Immature natural killer cell (primary cell): ENCODE results near the gene KCNQ5. TPM values are rescaled to one million over a fixed set of nuclear protein-coding genes. Genes with fewer than 3 reads are reported as not detected.

Source experiments
- DNase-seq, 3 donors: peaks; one replicate each; pipeline ENCODE4 v3.0.0; 2022; ENCODE audit warnings: mixed read lengths in 1 of 3
- H3K27ac Mint-ChIP-seq, 6 donors: one replicate each; pipeline ENCODE4 v1.8.0; 2020; ENCODE audit warnings: mixed read lengths in 6 of 6, mild to moderate bottlenecking in 5 of 6, inconsistent platforms in 4 of 6, moderate library complexity in 3 of 6
- H3K27me3 Mint-ChIP-seq, 3 donors: one replicate each; pipeline ENCODE4 v1.8.0; 2020 to 2021; ENCODE audit warnings: low read depth in 3 of 3, mild to moderate bottlenecking in 3 of 3, mixed read lengths in 3 of 3, moderate library complexity in 3 of 3, inconsistent platforms in 1 of 3
- H3K36me3 Mint-ChIP-seq, 3 donors: one replicate each; pipeline ENCODE4 v1.8.0; 2020; ENCODE audit warnings: mixed read lengths in 3 of 3, inconsistent platforms in 2 of 3, mild to moderate bottlenecking in 2 of 3
- H3K4me1 Mint-ChIP-seq, 2 donors: one replicate each; pipeline ENCODE4 v1.8.0; 2020; ENCODE audit warnings: inconsistent platforms in 2 of 2, mild to moderate bottlenecking in 2 of 2, mixed read lengths in 2 of 2, moderate library complexity in 1 of 2
- H3K4me3 Mint-ChIP-seq, 5 donors: one replicate each; pipeline ENCODE4 v1.8.0; 2020; ENCODE audit warnings: mild to moderate bottlenecking in 5 of 5, mixed read lengths in 5 of 5, inconsistent platforms in 3 of 5, moderate library complexity in 3 of 5
- H3K9me3 Mint-ChIP-seq, 6 donors: one replicate each; pipeline ENCODE4 v1.8.0; 2020; ENCODE audit warnings: mild to moderate bottlenecking in 6 of 6, mixed read lengths in 6 of 6, inconsistent platforms in 4 of 6, moderate library complexity in 3 of 6
- polyA plus RNA-seq, 3 donors: library from polyadenylated mRNA; unstranded; fragments of 300-500 nt; fragmentation: Illumina TruSeq; gene quantifications; one replicate each; pipeline ENCODE4 v1.2.3, GENCODE V29; 2021

The KCNQ5 gene
- polyA plus RNA-seq, 3 donors from 2014 or later: 1.3 to 4.3 (median 1.8) TPM

DNA sequence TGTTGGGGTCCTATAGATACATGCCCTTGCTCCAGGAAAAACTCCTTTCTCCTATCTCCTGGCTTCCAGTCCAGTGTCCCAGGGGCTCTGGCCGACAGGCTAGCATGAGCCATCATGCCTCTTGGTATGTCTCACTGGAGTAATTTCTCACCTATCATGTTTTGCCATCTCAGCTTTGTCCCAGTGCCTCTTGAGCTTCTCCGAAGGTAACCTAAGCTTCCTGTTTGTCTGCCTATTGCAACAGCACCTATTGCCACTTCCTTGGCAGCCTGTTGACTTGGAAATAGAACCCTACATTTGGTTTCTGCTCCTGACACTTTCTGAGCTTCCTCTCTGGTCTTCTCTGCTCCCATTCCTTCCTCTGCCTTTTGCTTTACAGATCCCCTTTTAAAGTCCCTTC lies 197.7 kb downstream of the KCNQ5 start:
- DNase-seq: no peak
- H3K4me3 Mint-ChIP-seq: no peak overlapping the region
- no peaks in the 10 kb centered on the region for H3K27me3 Mint-ChIP-seq
- H3K9me3 Mint-ChIP-seq: peaks cover 0 to 2% (median 0%) of the 10 kb centered on the region in 6 donors
- H3K36me3 Mint-ChIP-seq: peaks cover 0 to 6% (median 0%) of the 10 kb centered on the region in 3 donors
- peaks cover 13 to 15% of the 10 kb centered on the region in 2 donors for H3K4me1 Mint-ChIP-seq
- H3K27ac Mint-ChIP-seq: no peak overlapping the region

DNA sequence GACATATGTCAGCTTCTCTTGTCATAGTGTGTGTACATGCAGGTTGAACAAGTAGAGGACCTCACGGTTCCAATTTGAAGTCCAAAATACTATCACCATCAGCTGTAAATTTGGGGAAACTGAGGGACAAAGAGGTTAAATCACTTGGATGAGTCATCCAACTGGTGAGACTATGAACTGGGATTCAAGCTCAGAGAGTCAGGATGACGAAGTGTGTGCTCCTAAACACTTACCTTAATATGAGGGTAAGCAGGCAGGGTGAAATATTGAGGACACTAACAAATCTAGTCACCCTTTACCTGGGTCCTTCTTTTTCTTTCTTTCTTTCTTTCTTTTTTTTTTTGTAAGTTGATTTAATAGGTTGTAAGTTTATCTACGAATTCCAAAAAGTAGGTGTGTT lies 198.3 kb downstream of the KCNQ5 start:
- Mint-ChIP-seq H3K27ac (no peak overlapping the region), H3K27me3 (no peaks in the 10 kb centered on the region), H3K9me3 (peaks cover 0 to 2% (median 0%) of the 10 kb centered on the region in 6 donors), H3K4me1 (peaks cover 7 to 10% of the 10 kb centered on the region in 2 donors), H3K4me3 (no peak overlapping the region), H3K36me3 (peaks cover 0 to 3% (median 0%) of the 10 kb centered on the region in 3 donors)
- no peak for DNase-seq

DNA sequence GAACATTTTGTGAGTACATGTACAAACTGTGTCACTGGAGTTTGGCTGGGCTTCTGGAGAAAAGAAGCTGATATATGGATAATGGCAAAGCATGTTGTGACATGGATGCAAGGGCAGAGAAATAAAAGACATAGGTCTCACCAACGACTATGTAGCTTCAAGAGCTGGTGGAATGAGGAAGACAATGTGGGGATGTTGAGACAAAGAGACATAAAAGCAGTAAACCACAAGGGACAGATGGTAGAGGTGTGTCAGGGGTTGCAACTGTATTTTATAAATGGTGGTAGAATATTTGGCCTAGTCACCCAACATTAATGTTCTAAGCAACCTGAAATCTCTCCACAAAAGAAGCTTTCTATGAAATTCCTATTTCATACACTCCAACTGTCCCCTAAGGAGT lies 199.0 kb downstream of the KCNQ5 start:
- no peak overlapping the region for H3K4me3 Mint-ChIP-seq
- no peak overlapping the region for H3K27ac Mint-ChIP-seq
- H3K36me3 Mint-ChIP-seq: no peaks in the 10 kb centered on the region

DNA sequence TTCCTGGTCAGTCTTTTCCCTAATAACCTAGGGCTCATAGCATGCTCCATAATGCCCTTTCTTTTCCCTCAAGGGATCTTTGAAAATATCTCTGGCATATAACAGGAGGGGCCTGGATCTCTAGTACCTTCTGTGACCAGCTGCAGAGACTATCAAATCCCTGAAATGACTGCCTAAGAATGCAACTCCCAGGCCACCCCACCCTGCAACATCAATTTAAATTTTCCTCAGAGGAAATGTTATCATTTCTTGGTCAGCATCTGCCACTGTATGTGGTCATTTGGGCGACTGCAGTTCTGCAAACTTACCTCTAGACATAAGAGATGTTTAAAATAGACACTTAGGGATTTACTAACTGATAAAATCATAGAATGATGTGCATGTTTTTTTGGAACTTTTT lies 200.2 kb downstream of the KCNQ5 start:
- no peaks in the 10 kb centered on the region for H3K4me1 Mint-ChIP-seq
- H3K27ac Mint-ChIP-seq: no peak overlapping the region
- no peaks in the 10 kb centered on the region for H3K36me3 Mint-ChIP-seq
- H3K9me3 Mint-ChIP-seq: no peaks in the 10 kb centered on the region
- DNase-seq: no peak
- H3K27me3 Mint-ChIP-seq: no peaks in the 10 kb centered on the region
- H3K4me3 Mint-ChIP-seq: no peak overlapping the region

More for the DNA sequence above, 199.0 kb downstream of the KCNQ5 start:
- H3K4me1 Mint-ChIP-seq: peaks cover 0 to 2% of the 10 kb centered on the region in 2 donors
- no peak for DNase-seq
- peaks cover 0 to 2% (median 0%) of the 10 kb centered on the region in 6 donors for H3K9me3 Mint-ChIP-seq
- H3K27me3 Mint-ChIP-seq: no peaks in the 10 kb centered on the region

DNA sequence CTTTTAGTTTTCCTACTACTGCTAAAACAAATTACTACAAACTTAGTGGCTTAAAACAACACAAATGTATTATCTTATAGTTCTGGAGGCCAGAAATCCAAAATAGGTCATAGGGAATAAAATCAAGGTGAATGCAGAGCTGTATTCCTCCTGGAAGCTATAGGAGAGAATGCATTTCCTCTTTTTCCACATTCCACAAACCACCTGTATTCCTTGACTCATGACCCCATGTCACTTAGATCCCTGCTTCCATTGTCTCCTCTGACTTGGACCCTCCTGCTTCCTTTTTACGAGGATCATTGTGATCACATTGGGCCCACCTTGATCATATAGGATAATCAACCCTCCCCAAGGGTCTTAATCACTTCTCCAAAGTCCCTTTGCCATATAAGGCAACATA lies 200.8 kb downstream of the KCNQ5 start:
- H3K36me3 Mint-ChIP-seq: no peaks in the 10 kb centered on the region
- H3K4me1 Mint-ChIP-seq: no peaks in the 10 kb centered on the region
- no peak overlapping the region for H3K27ac Mint-ChIP-seq
- H3K27me3 Mint-ChIP-seq: no peaks in the 10 kb centered on the region
- H3K4me3 Mint-ChIP-seq: no peak overlapping the region
- H3K9me3 Mint-ChIP-seq: no peaks in the 10 kb centered on the region
- no peak for DNase-seq

DNA sequence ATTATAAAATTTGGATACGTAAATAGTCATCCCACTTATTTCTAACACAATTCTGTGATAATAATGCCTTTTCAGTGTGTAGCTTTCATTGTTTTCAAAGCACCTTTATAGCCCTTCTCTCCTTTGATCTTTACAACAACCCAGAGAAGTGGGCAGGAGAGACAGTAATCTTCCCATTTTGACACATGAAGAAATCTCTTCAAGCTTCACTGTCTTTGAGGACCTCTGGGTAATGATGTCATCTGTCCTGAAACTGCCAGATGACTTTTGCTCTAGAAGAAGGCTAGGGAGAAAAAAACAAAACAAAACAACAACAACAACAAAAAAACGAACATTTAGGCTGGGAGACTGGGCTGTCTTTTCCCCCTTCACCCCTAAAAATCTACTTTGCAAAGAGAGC lies 203.0 kb downstream of the KCNQ5 start:
- Mint-ChIP-seq H3K4me3 (no peak overlapping the region), H3K4me1 (peaks cover 0 to 4% of the 10 kb centered on the region in 2 donors), H3K36me3 (peaks cover 0 to 5% (median 3%) of the 10 kb centered on the region in 3 donors), H3K27me3 (peaks cover 0 to 3% (median 0%) of the 10 kb centered on the region in 3 donors), H3K27ac (no peak overlapping the region), H3K9me3 (peaks cover 0 to 5% (median 0%) of the 10 kb centered on the region in 6 donors)
- no peak for DNase-seq

DNA sequence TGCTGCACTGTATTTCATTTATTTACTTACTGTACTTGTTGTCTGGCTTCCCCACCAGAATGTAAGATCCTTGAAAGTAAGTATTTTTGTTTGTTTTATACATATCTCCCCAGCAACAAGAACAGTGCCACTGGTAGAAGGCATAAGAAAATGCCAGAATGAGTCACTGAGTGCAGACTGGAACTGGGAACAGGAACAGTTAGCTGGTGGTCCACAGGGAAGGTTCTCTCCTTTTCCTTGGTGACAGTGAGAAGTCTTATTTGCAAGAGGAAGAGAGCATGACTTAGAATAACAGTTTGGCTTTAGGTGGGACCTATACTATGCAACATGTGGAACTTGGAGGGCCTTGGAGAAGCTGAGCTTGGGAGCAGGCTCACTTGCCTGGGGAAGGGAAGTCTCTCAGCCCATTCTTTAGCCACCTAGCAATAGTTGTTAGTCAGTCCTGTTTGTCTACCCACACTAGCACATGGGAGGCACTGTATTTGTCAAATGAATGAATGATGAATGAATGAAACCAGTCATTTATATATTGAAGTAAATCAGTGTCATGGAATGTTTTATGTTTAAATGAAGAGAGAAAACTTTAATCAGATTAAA lies 203.5 kb downstream of the KCNQ5 start:
- H3K4me1 Mint-ChIP-seq: peaks cover 0 to 4% of the 10 kb centered on the region in 2 donors
- peaks cover 0 to 5% (median 0%) of the 10 kb centered on the region in 6 donors for H3K9me3 Mint-ChIP-seq
- no peak overlapping the region for H3K27ac Mint-ChIP-seq

DNA sequence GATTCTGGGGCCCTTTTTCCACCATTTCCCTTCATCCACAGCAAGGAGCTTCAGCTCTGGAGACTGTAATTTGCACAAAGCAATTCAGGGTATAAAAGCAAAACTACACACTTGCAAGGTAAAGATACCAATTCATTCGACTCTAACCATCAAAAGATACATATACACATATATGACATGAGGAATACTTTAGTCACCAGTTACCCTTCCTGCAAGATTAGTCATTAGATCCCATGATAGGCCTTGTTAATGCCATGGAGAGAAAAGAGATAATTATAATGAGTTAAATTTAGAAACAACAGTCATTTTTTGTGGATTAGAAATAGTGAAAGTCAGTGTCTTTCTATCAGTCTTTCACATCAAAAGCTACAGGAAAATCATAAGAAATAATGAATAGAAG lies 204.2 kb downstream of the KCNQ5 start:
- Mint-ChIP-seq H3K36me3 (peaks cover 0 to 5% (median 3%) of the 10 kb centered on the region in 3 donors), H3K27ac (no peak overlapping the region), H3K4me1 (peaks cover 0 to 4% of the 10 kb centered on the region in 2 donors)

More for the DNA sequence above, 203.5 kb downstream of the KCNQ5 start:
- DNase-seq: no peak
- Mint-ChIP-seq H3K4me3 (no peak overlapping the region), H3K27me3 (peaks cover 0 to 3% (median 0%) of the 10 kb centered on the region in 3 donors), H3K36me3 (peaks cover 0 to 5% (median 3%) of the 10 kb centered on the region in 3 donors)

DNA sequence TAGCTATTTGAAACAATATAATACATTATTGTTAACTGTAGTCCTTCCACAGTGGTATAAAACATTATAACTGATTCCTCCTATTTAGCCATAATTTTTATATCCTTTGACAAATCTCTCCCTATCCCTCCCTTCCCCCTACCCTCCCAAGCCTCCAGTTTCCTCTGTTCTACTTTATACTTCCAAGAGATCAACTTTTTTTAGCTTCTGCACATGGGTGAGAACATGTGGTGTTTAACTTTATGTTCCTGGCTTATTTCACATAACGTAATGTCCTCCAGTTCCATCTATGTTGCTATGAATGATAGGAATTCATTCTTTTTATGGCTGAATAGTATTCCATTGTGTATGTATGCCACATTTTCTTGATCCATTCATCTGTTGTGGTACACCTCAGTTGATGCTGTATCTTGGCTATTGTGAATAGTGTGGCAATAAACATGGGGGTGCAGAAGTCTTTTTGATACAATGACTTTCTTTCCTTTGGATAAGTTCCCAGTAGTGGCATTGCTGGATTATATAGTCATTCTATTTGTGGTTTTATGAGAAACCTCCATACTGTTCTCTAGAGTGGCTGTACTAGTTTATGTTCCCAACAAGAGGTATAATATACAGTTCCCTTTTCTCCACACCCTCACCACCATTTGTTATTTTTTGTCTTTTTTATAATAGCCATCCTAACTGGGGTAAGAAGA lies 205.0 kb downstream of the KCNQ5 start:
- no peak for DNase-seq
- Mint-ChIP-seq H3K27me3 (peaks cover 0 to 3% (median 0%) of the 10 kb centered on the region in 3 donors), H3K9me3 (peaks cover 0 to 5% (median 0%) of the 10 kb centered on the region in 6 donors), H3K4me3 (no peak overlapping the region), H3K27ac (no peak overlapping the region), H3K36me3 (peaks cover 0 to 5% (median 3%) of the 10 kb centered on the region in 3 donors), H3K4me1 (peaks cover 3 to 4% of the 10 kb centered on the region in 2 donors)

More for the DNA sequence above, 204.2 kb downstream of the KCNQ5 start:
- H3K9me3 Mint-ChIP-seq: peaks cover 0 to 5% (median 0%) of the 10 kb centered on the region in 6 donors
- H3K27me3 Mint-ChIP-seq: peaks cover 0 to 3% (median 0%) of the 10 kb centered on the region in 3 donors
- H3K4me3 Mint-ChIP-seq: no peak overlapping the region
- DNase-seq: no peak

DNA sequence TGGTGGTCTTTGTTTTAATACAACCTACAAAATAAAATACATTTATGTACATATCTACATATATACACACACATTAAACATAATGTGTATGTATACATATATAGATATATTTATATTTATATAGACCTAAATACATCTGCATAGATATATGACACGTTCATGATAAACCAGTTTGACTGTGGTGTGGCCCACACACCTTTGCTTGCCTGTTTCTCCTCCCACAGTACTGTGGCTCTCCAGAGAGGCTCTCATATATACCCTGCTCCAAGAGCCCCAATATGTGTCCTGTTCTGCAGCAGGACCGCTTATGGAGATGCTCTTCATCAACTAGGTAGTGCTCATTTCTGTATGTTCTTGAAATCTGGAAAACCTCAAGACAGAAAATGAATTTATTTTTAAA lies 207.0 kb downstream of the KCNQ5 start:
- no peak overlapping the region for H3K4me3 Mint-ChIP-seq
- H3K36me3 Mint-ChIP-seq: peaks cover 0 to 5% (median 3%) of the 10 kb centered on the region in 3 donors
- no peak overlapping the region for H3K27ac Mint-ChIP-seq
- H3K9me3 Mint-ChIP-seq: peaks cover 0 to 5% (median 0%) of the 10 kb centered on the region in 6 donors
- H3K4me1 Mint-ChIP-seq: peaks cover 4 to 6% of the 10 kb centered on the region in 2 donors
- no peak for DNase-seq
- H3K27me3 Mint-ChIP-seq: peaks cover 0 to 3% (median 0%) of the 10 kb centered on the region in 3 donors

DNA sequence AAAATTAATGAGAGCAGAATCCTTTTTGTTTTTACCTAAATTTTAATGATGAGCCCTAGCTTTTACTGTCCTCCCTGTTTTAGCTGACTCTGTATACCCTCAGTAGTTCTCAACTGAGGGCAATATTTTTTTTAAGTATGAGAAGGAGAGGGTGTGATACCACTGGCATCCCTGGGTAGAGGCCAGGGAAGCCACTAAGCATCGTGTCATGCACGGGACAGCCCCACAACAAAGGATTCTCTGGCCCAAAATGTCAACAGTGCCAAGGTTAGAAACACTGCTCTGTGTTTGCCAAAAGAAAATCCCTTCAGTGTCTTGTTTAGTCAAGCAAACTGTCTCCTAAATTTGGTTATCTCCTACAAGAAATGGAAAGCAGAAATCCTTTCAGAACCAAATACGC lies 210.4 kb downstream of the KCNQ5 start:
- Mint-ChIP-seq H3K9me3 (peaks cover 0 to 5% (median 0%) of the 10 kb centered on the region in 6 donors), H3K27ac (no peak overlapping the region), H3K4me1 (peaks cover 4 to 6% of the 10 kb centered on the region in 2 donors), H3K36me3 (peaks cover 0 to 5% (median 3%) of the 10 kb centered on the region in 3 donors), H3K27me3 (peaks cover 0 to 3% (median 0%) of the 10 kb centered on the region in 3 donors), H3K4me3 (no peak overlapping the region)
- DNase-seq: no peak

DNA sequence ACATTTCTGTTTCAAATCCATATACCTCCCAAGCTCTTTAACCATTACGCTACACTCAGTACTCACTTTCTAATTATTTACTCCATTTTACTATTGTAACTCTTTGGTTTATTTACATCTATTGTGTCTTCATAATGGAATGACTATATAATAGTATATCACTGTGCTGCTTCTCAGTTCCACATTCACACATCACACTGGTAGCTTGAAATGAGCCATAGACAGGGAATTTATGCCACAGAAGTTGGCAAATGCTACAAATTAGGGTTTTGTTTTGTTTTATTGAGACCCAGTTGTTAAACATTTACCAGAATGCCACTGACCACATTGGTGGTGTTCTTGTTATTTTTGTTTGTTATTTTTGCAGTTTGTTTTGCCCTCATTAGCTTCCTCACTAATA lies 213.9 kb downstream of the KCNQ5 start:
- DNase-seq: no peak
- Mint-ChIP-seq H3K4me1 (peaks cover 0 to 6% of the 10 kb centered on the region in 2 donors), H3K4me3 (no peak overlapping the region), H3K36me3 (no peaks in the 10 kb centered on the region), H3K27ac (no peak overlapping the region), H3K9me3 (no peaks in the 10 kb centered on the region), H3K27me3 (no peaks in the 10 kb centered on the region)

DNA sequence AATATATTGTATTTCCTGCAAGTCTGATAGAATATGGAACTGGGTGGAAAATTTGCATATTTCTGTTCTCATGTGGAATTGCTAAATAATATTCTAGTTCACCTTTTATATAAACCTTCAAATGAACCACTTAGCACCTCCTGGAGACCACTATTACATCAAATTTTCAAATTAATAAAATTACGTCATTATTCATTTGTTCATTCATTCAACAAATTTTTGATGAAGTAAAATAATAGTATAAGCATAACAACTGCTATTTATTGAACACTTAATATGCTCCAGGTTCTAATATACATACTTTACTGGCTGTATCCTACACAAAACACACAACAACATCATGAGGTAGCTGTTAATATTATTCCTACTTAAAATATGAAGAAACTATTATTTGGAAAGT lies 215.1 kb downstream of the KCNQ5 start:
- no peak for DNase-seq
- H3K4me3 Mint-ChIP-seq: no peak overlapping the region
- H3K9me3 Mint-ChIP-seq: no peaks in the 10 kb centered on the region
- no peaks in the 10 kb centered on the region for H3K36me3 Mint-ChIP-seq
- no peak overlapping the region for H3K27ac Mint-ChIP-seq
- H3K27me3 Mint-ChIP-seq: peaks cover 0 to 2% (median 0%) of the 10 kb centered on the region in 3 donors
- H3K4me1 Mint-ChIP-seq: peaks cover 0 to 2% of the 10 kb centered on the region in 2 donors

DNA sequence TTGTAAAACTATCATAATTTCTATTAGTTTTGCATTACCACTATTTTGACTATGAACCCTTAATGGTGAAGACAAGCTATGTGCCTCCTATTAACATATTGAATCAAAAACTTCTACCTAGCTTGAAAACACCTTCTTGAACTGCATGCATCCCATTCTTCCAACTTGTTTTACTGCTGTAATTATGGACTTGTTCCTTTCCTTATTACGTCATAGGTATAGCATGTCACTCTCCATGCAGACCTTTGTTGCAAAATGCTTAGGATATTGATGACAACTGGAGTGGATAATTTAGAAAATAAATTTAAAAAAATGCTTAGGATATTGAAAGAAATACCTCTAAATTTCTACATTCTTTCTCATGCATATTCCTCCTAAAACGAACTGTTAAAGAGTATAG lies 219.3 kb downstream of the KCNQ5 start:
- no peaks in the 10 kb centered on the region for H3K4me1 Mint-ChIP-seq
- no peaks in the 10 kb centered on the region for H3K9me3 Mint-ChIP-seq
- H3K4me3 Mint-ChIP-seq: no peak overlapping the region
- no peak overlapping the region for H3K27ac Mint-ChIP-seq
- no peak for DNase-seq
- H3K36me3 Mint-ChIP-seq: no peaks in the 10 kb centered on the region
- H3K27me3 Mint-ChIP-seq: peaks cover 0 to 2% (median 0%) of the 10 kb centered on the region in 3 donors
